HL-60/S4 treated with retinoic acid at 250 ng/mL for 4 days and 3 days (cell line): ENCODE data around the gene PRRC2C.
"Not testable (repeated sequence)": the region's sequence is repeated elsewhere in the genome, so short reads cannot be mapped to it uniquely, and the experiment has no call there.

Experiments used
- in situ Hi-C: fragments of 300-500 bp; cut with MboI; formaldehyde crosslinking; loops from 2 replicates; pipeline ENCODE4 v1.7.0; 2022; ENCODE audit warnings: low sequenced_read_pairs

PRRC2C gene

GRCh38 chr1:171485375-171486047 lies at the start of gene PRRC2C:
PRRC2C (plus strand) TSS chr1:171485530; CDS start chr1:171512089, 26,559 bp downstream.
- in situ Hi-C loops, result no loop called here

- in situ Hi-C loops, result no loop called here
Observed at GRCh38 chr1:171438441-171438840, 46.9 kb upstream of the PRRC2C start.

- in situ Hi-C loops, result not testable (repeated sequence)
Observed at GRCh38 chr1:171440201-171440600, 45.1 kb upstream of the PRRC2C start.

GRCh38 chr1:171441278-171441895 lies 43.9 kb upstream of the PRRC2C start:
- in situ Hi-C loops, result not testable (repeated sequence)

GRCh38 chr1:171446386-171446785 lies 38.9 kb upstream of the PRRC2C start:
- in situ Hi-C loops, result no loop called here

- in situ Hi-C loops, result no loop called here
Observed at GRCh38 chr1:171455967-171456366, 29.4 kb upstream of the PRRC2C start.

- in situ Hi-C loops, result no loop called here
Observed at GRCh38 chr1:171457412-171457811, 27.9 kb upstream of the PRRC2C start.

GRCh38 chr1:171460018-171460620 lies 25.2 kb upstream of the PRRC2C start:
- in situ Hi-C loops, result no loop called here

GRCh38 chr1:171467626-171468025 lies 17.7 kb upstream of the PRRC2C start:
- in situ Hi-C loops, result no loop called here

GRCh38 chr1:171468120-171468750 lies 17.1 kb upstream of the PRRC2C start:
- in situ Hi-C loops, result no loop called here

GRCh38 chr1:171470726-171471125 lies 14.6 kb upstream of the PRRC2C start:
- in situ Hi-C loops, result no loop called here

- in situ Hi-C loops, result no loop called here
Observed at GRCh38 chr1:171472183-171472647, 13.1 kb upstream of the PRRC2C start.

GRCh38 chr1:171476829-171477228 lies 8.5 kb upstream of the PRRC2C start:
- in situ Hi-C loops, result no loop called here

GRCh38 chr1:171477804-171478203 lies 7.5 kb upstream of the PRRC2C start:
- in situ Hi-C loops, result no loop called here

GRCh38 chr1:171480035-171480434 lies 5.3 kb upstream of the PRRC2C start:
- in situ Hi-C loops, result no loop called here

- in situ Hi-C loops, result no loop called here
Observed at GRCh38 chr1:171484760-171485374, 463 bp upstream of the PRRC2C start.

GRCh38 chr1:171486048-171486519 lies 754 bp downstream of the PRRC2C start:
- in situ Hi-C loops, result no loop called here

GRCh38 chr1:171487038-171487437 lies 1.7 kb downstream of the PRRC2C start:
- in situ Hi-C loops, result no loop called here

- in situ Hi-C loops, result no loop called here
Observed at GRCh38 chr1:171488190-171488929, 3.0 kb downstream of the PRRC2C start.

GRCh38 chr1:171494076-171494475 lies 8.7 kb downstream of the PRRC2C start:
- in situ Hi-C loops, result no loop called here
